ENCODE data around the gene C6orf15. TPM values are rescaled to one million over a fixed set of nuclear protein-coding genes. Genes with fewer than 3 reads are reported as not detected.

Gene C6orf15
- total RNA-seq, 1 donor from 2014 or later = not detected

- Mint-ChIP-seq H3K4me3 (no peak overlapping the region), H3K4me1 (ENCODE audit: unreplicated experiment) (peaks cover 12% of the 10 kb centered on the region), H3K36me3 (no peaks in the 10 kb centered on the region), H3K27me3 (peaks cover 9% of the 10 kb centered on the region), H3K9me3 (peaks cover 4% of the 10 kb centered on the region), H3K27ac (no peak overlapping the region)
- no peak for DNase-seq (ENCODE audit: extremely low spot score, unreplicated experiment)
- no peak for TF ChIP-seq CTCF (conservative IDR thresholded peaks at IDR 0.05)
Measured at GRCh38 chr6:31140643-31141042, 28.3 kb upstream of the C6orf15 start.

GRCh38 chr6:31139599-31139998 lies 27.2 kb upstream of the C6orf15 start:
- Mint-ChIP-seq H3K4me3 (no peak overlapping the region), H3K4me1 (ENCODE audit: unreplicated experiment) (peaks cover 12% of the 10 kb centered on the region), H3K27me3 (peaks cover 9% of the 10 kb centered on the region), H3K27ac (no peak overlapping the region), H3K36me3 (no peaks in the 10 kb centered on the region), H3K9me3 (peaks cover 4% of the 10 kb centered on the region)
- no peak for DNase-seq (ENCODE audit: extremely low spot score, unreplicated experiment)
- no peak for TF ChIP-seq CTCF (conservative IDR thresholded peaks at IDR 0.05)

GRCh38 chr6:31138982-31139381 lies 26.6 kb upstream of the C6orf15 start, which contains the start of gene PSORS1C2:
PSORS1C2 (minus strand) TSS chr6:31139066; CDS start chr6:31139026, 40 bp downstream.
- Mint-ChIP-seq H3K9me3 (peaks cover 4% of the 10 kb centered on the region), H3K4me1 (ENCODE audit: unreplicated experiment) (peaks cover 12% of the 10 kb centered on the region), H3K27ac (no peak within 1 kb of the TSS), H3K27me3 (peaks cover 9% of the 10 kb centered on the region), H3K36me3 (no peaks in the 10 kb centered on the region), H3K4me3 (no peak within 1 kb of the TSS)
- no peak for TF ChIP-seq CTCF (conservative IDR thresholded peaks at IDR 0.05)
- DNase-seq (ENCODE audit: extremely low spot score, unreplicated experiment) = no peak

GRCh38 chr6:31135710-31136109 lies 23.3 kb upstream of the C6orf15 start:
- Mint-ChIP-seq H3K27ac (no peak overlapping the region), H3K4me1 (ENCODE audit: unreplicated experiment) (peaks cover 5% of the 10 kb centered on the region), H3K36me3 (no peaks in the 10 kb centered on the region), H3K9me3 (peaks cover 4% of the 10 kb centered on the region), H3K4me3 (no peak overlapping the region), H3K27me3 (peaks cover 9% of the 10 kb centered on the region)
- DNase-seq (ENCODE audit: extremely low spot score, unreplicated experiment) = no peak
- TF ChIP-seq CTCF (conservative IDR thresholded peaks at IDR 0.05) = no peak

- Mint-ChIP-seq H3K27me3 (peaks cover 19% of the 10 kb centered on the region), H3K27ac (no peak overlapping the region), H3K4me1 (ENCODE audit: unreplicated experiment) (peaks cover 10% of the 10 kb centered on the region), H3K36me3 (no peaks in the 10 kb centered on the region), H3K4me3 (no peak overlapping the region), H3K9me3 (peaks cover 4% of the 10 kb centered on the region)
- DNase-seq (ENCODE audit: extremely low spot score, unreplicated experiment) = no peak
- no peak for TF ChIP-seq CTCF (conservative IDR thresholded peaks at IDR 0.05)
Measured at GRCh38 chr6:31132806-31133205, 20.4 kb upstream of the C6orf15 start.

- Mint-ChIP-seq H3K4me1 (ENCODE audit: unreplicated experiment) (peaks cover 5% of the 10 kb centered on the region), H3K27ac (no peak overlapping the region), H3K9me3 (no peaks in the 10 kb centered on the region), H3K4me3 (no peak overlapping the region), H3K27me3 (peaks cover 21% of the 10 kb centered on the region), H3K36me3 (no peaks in the 10 kb centered on the region)
- TF ChIP-seq CTCF (conservative IDR thresholded peaks at IDR 0.05) = no peak
- DNase-seq (ENCODE audit: extremely low spot score, unreplicated experiment) = no peak
Measured at GRCh38 chr6:31131595-31131994, 19.2 kb upstream of the C6orf15 start.
